Stomach (tissue), 4 donors: ENCODE results near the gene SPIN1.

ENCODE experiments used
- EP300 ChIP-seq: sonication (generic); formaldehyde crosslinking; IDR thresholded peaks from one replicate; pipeline ENCODE4 v1.6.1; 2017; ENCODE audit warnings: antibody characterized with exemption
- POLR2A ChIP-seq, 4 donors: fragments of 450-650 bp; IDR thresholded peaks; one replicate each; pipeline ENCODE4 v1.6.1; 2016; ENCODE audit warnings: antibody characterized with exemption in 4 of 4, control low read depth in 2 of 4, mild to moderate bottlenecking in 1 of 4, moderate library complexity in 1 of 4
- TF ChIP-seq, protein P1 (sequence below), 7 experiments: fragments of 450-650 bp in 4 of 7; fragments of 200-600 bp in 3 of 7; sonication (generic) in 3 of 7; IDR thresholded peaks; one replicate each; pipeline ENCODE4 v1.5.1; 2016 to 2019; ENCODE audit warnings: antibody characterized with exemption in 7 of 7, control low read depth in 2 of 7, mild to moderate bottlenecking in 1 of 7

DNA sequence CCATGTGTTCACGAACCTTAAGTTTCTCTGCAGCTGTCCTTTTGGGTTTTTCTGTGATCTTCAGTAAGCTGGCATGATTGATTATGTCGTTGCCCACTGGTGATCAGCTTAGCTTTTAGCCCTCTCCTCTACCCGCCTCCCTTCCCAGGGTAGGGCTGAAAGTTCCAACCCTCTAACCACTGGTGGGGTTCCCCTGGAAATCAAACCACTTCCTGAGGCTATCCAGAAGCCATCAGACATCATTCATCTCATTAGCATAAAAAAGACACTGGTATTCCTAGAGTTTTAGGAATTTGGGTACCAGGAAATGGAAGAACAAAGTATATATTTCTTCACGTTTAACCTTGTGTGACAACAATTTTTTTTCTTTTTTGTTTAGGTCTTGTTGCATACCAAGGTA is 29.8 kb downstream of the SPIN1 start:
- TF ChIP-seq, protein P1, sequence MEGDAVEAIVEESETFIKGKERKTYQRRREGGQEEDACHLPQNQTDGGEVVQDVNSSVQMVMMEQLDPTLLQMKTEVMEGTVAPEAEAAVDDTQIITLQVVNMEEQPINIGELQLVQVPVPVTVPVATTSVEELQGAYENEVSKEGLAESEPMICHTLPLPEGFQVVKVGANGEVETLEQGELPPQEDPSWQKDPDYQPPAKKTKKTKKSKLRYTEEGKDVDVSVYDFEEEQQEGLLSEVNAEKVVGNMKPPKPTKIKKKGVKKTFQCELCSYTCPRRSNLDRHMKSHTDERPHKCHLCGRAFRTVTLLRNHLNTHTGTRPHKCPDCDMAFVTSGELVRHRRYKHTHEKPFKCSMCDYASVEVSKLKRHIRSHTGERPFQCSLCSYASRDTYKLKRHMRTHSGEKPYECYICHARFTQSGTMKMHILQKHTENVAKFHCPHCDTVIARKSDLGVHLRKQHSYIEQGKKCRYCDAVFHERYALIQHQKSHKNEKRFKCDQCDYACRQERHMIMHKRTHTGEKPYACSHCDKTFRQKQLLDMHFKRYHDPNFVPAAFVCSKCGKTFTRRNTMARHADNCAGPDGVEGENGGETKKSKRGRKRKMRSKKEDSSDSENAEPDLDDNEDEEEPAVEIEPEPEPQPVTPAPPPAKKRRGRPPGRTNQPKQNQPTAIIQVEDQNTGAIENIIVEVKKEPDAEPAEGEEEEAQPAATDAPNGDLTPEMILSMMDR (IDR thresholded peaks at IDR 0.05), result no peak
- TF ChIP-seq EP300, result no peak
- no peak for TF ChIP-seq POLR2A (IDR thresholded peaks at IDR 0.05)
